ENCODE results near the gene NRG2. TPM values are rescaled to one million over a fixed set of nuclear protein-coding genes. Genes with fewer than 3 reads are reported as not detected.

The NRG2 gene
- total and polyA plus RNA-seq, 2 of the 4 experiments (the other 2 are of a cell fraction): 0.18 TPM; not detected in 1

DNA sequence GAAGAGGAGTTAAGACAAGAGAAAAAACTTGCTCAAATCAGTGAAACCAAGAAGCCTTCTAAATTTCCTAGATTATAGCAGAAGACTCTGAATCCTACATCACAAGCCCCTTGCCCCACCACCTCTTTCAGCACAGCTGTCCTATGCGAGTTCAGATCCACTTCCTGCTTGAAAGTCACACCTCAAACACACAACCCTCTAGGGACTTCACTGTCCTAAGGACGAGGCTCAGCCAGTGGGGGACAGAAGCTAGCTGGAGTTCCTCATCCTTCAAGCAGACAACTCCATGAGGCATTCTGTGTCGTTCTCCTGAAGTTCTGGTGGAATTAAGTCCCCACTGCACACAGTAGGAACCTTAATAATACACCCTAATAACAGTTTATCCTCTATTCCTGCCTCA is 44.3 kb downstream of the NRG2 start:
- TF ChIP-seq MXI1 (IDR thresholded peaks at IDR 0.05; ENCODE audit: borderline replicate concordance, low read depth, low read length): no peak
- TF ChIP-seq RFX5 (IDR thresholded peaks at IDR 0.05; ENCODE audit: low read depth, low read length): no peak
- TF ChIP-seq ELK1 (IDR thresholded peaks at IDR 0.05; ENCODE audit: borderline replicate concordance, low read depth, low read length): no peak
- TF ChIP-seq NFE2L2 (IDR thresholded peaks at IDR 0.05; ENCODE audit: low read depth, low read length): no peak
- TF ChIP-seq, protein P1, sequence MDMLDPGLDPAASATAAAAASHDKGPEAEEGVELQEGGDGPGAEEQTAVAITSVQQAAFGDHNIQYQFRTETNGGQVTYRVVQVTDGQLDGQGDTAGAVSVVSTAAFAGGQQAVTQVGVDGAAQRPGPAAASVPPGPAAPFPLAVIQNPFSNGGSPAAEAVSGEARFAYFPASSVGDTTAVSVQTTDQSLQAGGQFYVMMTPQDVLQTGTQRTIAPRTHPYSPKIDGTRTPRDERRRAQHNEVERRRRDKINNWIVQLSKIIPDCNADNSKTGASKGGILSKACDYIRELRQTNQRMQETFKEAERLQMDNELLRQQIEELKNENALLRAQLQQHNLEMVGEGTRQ (IDR thresholded peaks at IDR 0.05; ENCODE audit: low read depth, low read length): no peak
- TF ChIP-seq RAD21 (IDR thresholded peaks at IDR 0.05; ENCODE audit: low read length): no peak
- no peak for TF ChIP-seq RCOR1 (IDR thresholded peaks at IDR 0.05; ENCODE audit: insufficient replicate concordance, low read length)
- no peak for TF ChIP-seq MAFK (IDR thresholded peaks at IDR 0.05; ENCODE audit: low read depth, low read length)
- TF ChIP-seq CEBPB (IDR thresholded peaks at IDR 0.05; ENCODE audit: low read depth, low read length): no peak
- TF ChIP-seq, protein P2, sequence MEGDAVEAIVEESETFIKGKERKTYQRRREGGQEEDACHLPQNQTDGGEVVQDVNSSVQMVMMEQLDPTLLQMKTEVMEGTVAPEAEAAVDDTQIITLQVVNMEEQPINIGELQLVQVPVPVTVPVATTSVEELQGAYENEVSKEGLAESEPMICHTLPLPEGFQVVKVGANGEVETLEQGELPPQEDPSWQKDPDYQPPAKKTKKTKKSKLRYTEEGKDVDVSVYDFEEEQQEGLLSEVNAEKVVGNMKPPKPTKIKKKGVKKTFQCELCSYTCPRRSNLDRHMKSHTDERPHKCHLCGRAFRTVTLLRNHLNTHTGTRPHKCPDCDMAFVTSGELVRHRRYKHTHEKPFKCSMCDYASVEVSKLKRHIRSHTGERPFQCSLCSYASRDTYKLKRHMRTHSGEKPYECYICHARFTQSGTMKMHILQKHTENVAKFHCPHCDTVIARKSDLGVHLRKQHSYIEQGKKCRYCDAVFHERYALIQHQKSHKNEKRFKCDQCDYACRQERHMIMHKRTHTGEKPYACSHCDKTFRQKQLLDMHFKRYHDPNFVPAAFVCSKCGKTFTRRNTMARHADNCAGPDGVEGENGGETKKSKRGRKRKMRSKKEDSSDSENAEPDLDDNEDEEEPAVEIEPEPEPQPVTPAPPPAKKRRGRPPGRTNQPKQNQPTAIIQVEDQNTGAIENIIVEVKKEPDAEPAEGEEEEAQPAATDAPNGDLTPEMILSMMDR (conservative IDR thresholded peaks at IDR 0.05; ENCODE audit: low read depth, low read length): no peak
- no peak for TF ChIP-seq SMC3 (IDR thresholded peaks at IDR 0.05; ENCODE audit: low read depth, low read length)
- BruUV-seq (replicated peaks): no TSS peak
- no peak overlapping the region for H2BK120ac ChIP-seq (ENCODE audit: low read depth, low read length)
- H3K4me2 ChIP-seq (ENCODE audit: low read depth, low read length): no peak overlapping the region
- H4K91ac ChIP-seq (ENCODE audit: insufficient read depth, low read depth, low read length): no peak overlapping the region
- POLR2A ChIA-PET (ENCODE audit: unreplicated experiment): no interaction called here
- no peak overlapping the region for H3K23ac ChIP-seq (ENCODE audit: low read depth, low read length)
- dilution Hi-C loops (cut with HindIII; ENCODE audit: low sequenced_read_pairs, unreplicated experiment): no loop called here
- intact Hi-C loops (cut with micrococcal nuclease): no loop called here
- 18% methylated on average over 2 of the region's 3 CpGs; no CpG with 5 or more reads in 1 of the 2 experiments for WGBS, 2 experiments (ENCODE audit: extremely low coverage in 2 of 2, insufficient read length in 1 of 2)
- H3K14ac ChIP-seq (replicated peaks; ENCODE audit: low read depth, low read length): no peak overlapping the region
- no peaks in the 10 kb centered on the region for H3K9me1 ChIP-seq (ENCODE audit: insufficient read depth, low read length)
- no peak overlapping the region for H4K5ac ChIP-seq (ENCODE audit: low read depth, low read length)
- H2BK5ac ChIP-seq (ENCODE audit: low read depth, low read length, poor library complexity, severe bottlenecking): no peak overlapping the region
- CTCF ChIA-PET: no interaction called here
- in situ Hi-C loops (cut with MboI; ENCODE audit: low sequenced_read_pairs): no loop called here
- H2AK9ac ChIP-seq (replicated peaks; ENCODE audit: low read depth, low read length, poor library complexity): no peak overlapping the region
- ATAC-seq (ENCODE audit: low read depth): no peak
- H3K36me3 ChIP-seq (ENCODE audit: control insufficient read depth, insufficient read depth, low read length): no peaks in the 10 kb centered on the region
- no peak overlapping the region for H3K4ac ChIP-seq (ENCODE audit: low read depth, low read length)
- no peak for DNase-seq
- H3K27ac ChIP-seq (ENCODE audit: insufficient read depth, low read length): no peak overlapping the region
- no peak overlapping the region for H2BK20ac ChIP-seq (ENCODE audit: low read depth, low read length)
- no peak overlapping the region for H4K8ac ChIP-seq (ENCODE audit: low read depth in 2 of 2, low read length in 2 of 2)
- no peak overlapping the region for H3K9ac ChIP-seq (ENCODE audit: low read depth, low read length)
- no peaks in the 10 kb centered on the region for H3K79me1 ChIP-seq (ENCODE audit: low read depth in 1 of 2, low read length in 2 of 2)
- no peak overlapping the region for H3K18ac ChIP-seq (ENCODE audit: low read depth, low read length)
- no peak overlapping the region for H3K4me3 ChIP-seq (ENCODE audit: insufficient read depth, low read depth, low read length)
- H4K20me1 ChIP-seq (ENCODE audit: insufficient read depth, low read length): no peaks in the 10 kb centered on the region
- H2BK15ac ChIP-seq (ENCODE audit: low read depth, low read length): no peak overlapping the region
- H3K56ac ChIP-seq (ENCODE audit: extremely low read depth, insufficient read depth, low read length): no peak overlapping the region
- H3K4me1 ChIP-seq (ENCODE audit: control insufficient read depth, insufficient read depth, low read length): no peaks in the 10 kb centered on the region
- H3K27me3 ChIP-seq (ENCODE audit: control insufficient read depth, insufficient read depth, low read length): peaks cover 40% of the 10 kb centered on the region
- H3K9me3 ChIP-seq (ENCODE audit: control insufficient read depth, insufficient read depth, low read length): no peaks in the 10 kb centered on the region
- no peak overlapping the region for H2AK5ac ChIP-seq (ENCODE audit: low read depth, low read length)
- no peak overlapping the region for H2AFZ ChIP-seq (replicated peaks; ENCODE audit: low read length, poor library complexity)

Measured in IMR-90 (cell line).